Fibroblast of villous mesenchyme (primary cell): ENCODE data around the gene BTBD9. TPM values are rescaled to one million over a fixed set of nuclear protein-coding genes. Genes with fewer than 3 reads are reported as not detected.
A peak's percentile ranks its signal among the peaks of the same experiment; 100 is the strongest.

ENCODE experiments used
- DNase-seq: peaks from one replicate; pipeline ENCODE4 v3.0.0-alpha.2; 2010; ENCODE audit warnings: low read depth
- H3K4me3 ChIP-seq: 2 replicates; pipeline ENCODE4 v1.5.1; 2011; ENCODE audit warnings: low read depth, mild to moderate bottlenecking, low read length
- CTCF ChIP-seq: IDR thresholded peaks from 2 replicates; pipeline ENCODE4 v1.5.1; 2012; ENCODE audit warnings: low read depth, mild to moderate bottlenecking, low read length; ENCODE audit not compliant: insufficient read depth
- total RNA-seq: library from RNA; depleted of rRNA; stranded (reverse); fragments of >200 nt; gene quantifications from 2 replicates; pipeline ENCODE4 v1.2.3, GENCODE V29; 2012

The BTBD9 gene
- total RNA-seq, 1 donor, result 12.1 TPM

DNA sequence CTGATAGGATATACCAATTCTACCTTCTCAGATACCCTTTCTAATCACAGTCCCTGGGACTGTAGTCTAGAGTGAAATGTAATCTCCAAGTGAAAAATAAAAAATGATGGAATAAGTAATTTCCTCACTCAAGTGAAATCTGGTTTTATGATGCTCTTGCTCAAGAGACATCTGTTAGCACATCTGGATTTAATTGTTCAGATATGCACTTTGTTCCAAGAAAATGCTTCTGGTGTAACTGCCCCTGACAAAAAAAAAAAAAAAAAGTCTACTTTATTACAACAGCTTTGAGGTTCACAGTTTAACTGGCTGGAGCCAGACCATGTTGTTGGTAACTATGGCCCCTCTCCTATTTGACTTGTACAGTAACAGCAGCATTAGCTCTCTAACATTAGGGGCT lies 251.8 kb downstream of the BTBD9 start:
- H3K4me3 ChIP-seq, result no peak overlapping the region
- TF ChIP-seq CTCF, result no peak
- DNase-seq, result peak; percentile 93

- TF ChIP-seq CTCF, result no peak
- H3K4me3 ChIP-seq, result no peak overlapping the region
- no peak for DNase-seq
Measured at GRCh38 chr6:38387461-38387860, 252.3 kb downstream of the BTBD9 start.

DNA sequence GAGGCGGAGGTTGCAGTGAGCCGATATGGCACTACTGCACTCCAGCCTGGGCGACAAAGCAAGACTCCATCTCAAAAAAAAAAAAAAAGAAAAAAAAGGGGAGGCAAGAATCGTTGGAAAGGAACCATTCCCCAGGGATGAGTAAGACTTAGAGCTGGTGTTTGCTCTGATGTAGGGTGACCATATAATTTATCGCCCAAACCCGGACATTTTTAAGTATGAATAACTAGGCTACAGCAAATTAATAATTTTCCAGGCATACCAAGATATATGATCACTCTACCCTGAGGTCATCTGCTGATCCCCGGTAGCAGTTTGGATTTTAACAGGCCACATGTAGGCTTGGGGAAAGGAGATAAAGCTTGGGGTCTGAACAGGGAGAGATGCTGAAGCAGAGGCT lies 260.9 kb downstream of the BTBD9 start:
- TF ChIP-seq CTCF, result no peak
- H3K4me3 ChIP-seq, result no peak overlapping the region
- no peak for DNase-seq

- no peak overlapping the region for H3K4me3 ChIP-seq
- no peak for TF ChIP-seq CTCF
- DNase-seq, result no peak
Measured at GRCh38 chr6:38375937-38376336, 263.8 kb downstream of the BTBD9 start.

DNA sequence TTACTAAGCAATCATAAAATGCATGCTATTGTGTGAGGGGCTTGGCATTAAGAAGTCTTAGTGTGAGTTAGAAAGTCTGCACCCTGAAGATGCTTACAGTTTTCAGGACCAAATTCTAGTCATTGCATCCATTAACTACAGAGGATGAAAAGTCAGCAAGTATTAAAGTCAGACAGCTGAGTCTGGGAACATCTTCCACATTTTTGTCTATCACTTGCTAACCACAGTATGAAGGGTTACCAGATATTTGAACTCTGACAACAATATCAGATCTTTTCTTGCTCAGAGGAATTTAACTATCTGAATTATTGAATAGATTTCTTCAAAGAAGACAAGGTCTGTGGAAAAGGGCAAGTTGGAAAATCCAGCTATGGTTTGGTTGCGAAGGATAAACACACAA lies 264.4 kb downstream of the BTBD9 start:
- no peak overlapping the region for H3K4me3 ChIP-seq
- TF ChIP-seq CTCF, result no peak
- DNase-seq, result peak; percentile 47

DNA sequence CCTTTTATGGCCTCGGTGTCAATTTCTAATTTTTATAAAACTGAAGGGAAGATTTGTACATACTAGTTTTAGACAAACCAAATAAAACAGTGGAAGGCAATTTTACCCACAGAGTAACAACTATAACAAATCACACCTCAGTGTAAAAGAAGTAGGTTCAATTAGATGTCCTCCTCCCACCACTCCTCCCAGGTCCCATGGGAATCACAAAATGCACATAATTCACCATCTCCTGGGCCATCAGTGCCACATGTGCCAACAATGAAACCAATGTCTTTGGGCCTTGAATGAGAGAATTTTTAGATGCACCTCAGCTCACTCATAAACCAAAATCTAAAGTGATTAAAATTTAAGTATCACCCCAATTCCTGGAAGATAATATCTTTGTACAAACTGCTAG lies 267.8 kb downstream of the BTBD9 start:
- DNase-seq, result no peak
- H3K4me3 ChIP-seq, result no peak overlapping the region
- TF ChIP-seq CTCF, result no peak

DNA sequence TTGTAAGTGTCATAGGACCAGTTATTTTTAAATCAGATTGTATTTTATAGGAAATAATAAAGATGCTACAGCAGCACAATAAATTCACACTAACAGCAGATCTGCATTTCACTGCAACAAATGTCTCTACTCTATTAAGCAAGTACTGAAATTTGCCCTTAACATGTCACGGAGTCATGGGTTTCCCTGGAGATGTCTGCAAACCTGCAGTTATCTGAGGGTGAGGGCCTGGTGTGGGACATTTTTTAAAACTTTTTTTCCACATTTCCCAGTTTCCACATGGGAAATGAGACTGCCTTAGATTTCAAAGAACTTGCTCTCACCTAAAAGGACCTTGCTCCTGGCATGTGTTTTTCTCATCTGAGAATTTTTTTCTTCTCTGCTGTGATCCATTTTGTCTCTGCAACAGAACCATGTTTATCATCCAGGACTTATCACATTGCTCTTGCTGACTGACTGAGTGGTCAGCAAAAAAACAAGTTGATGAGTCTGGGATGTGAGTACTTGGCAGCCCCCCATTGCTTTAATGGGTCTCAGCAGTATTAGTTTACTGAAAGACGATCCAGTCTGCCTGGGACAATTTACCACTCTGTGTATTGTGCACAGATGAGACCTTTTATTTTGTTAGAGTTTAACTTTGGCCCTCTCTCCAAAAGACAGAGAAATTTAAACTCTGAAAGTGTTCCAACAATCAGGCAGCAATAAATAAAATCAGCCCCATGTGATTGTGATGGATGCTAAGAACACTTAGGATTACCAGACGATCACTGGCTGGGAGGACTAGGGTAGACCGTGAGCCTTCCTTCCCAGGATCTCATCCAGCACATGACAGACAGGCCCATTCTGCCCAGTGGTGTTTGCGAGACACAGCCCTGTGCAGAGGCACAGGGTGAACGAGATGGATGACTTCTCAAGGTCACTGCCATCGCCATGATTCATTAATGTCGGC lies 268.8 kb downstream of the BTBD9 start:
- TF ChIP-seq CTCF, result no peak
- DNase-seq, result no peak
- no peak overlapping the region for H3K4me3 ChIP-seq
